GM12878 (cell line): Measurements from ENCODE around the gene FEZF2.

ENCODE experiments used
- ATF7 ChIP-seq: fragments of 450-650 bp; IDR thresholded peaks from 2 replicates; pipeline ENCODE4 v1.6.1; 2016; ENCODE audit warnings: low read depth, mild to moderate bottlenecking
- BCL11A ChIP-seq: IDR thresholded peaks from 2 replicates; pipeline ENCODE4 v1.6.1; 2011; ENCODE audit warnings: low read depth, low read length
- BHLHE40 ChIP-seq, 2 experiments: fragments of 450-650 bp in 1 of 2; IDR thresholded peaks; 2 replicates each; pipeline ENCODE4 v1.6.1; 2011 to 2017; ENCODE audit warnings: low read depth in 2 of 2, borderline replicate concordance in 1 of 2, improper control_type of control experiment in 1 of 2, low read length in 1 of 2, mild to moderate bottlenecking in 1 of 2
- CHD1 ChIP-seq: IDR thresholded peaks from 2 replicates; pipeline ENCODE4 v1.6.1; 2012; ENCODE audit warnings: low read depth, low read length, improper control_type of control experiment
- CHD2 ChIP-seq: IDR thresholded peaks from 2 replicates; pipeline ENCODE4 v1.6.1; 2011; ENCODE audit warnings: low read depth, low read length, improper control_type of control experiment, borderline replicate concordance
- CTCF ChIP-seq, 3 experiments: IDR thresholded peaks in 2 of 3; conservative IDR thresholded peaks in 1 of 3; 2 replicates each; pipeline ENCODE4 v1.5.1; 2011; ENCODE audit warnings: low read depth in 3 of 3, low read length in 3 of 3, mild to moderate bottlenecking in 3 of 3, control low read depth in 2 of 3, moderate library complexity in 2 of 3, inconsistent platforms in 1 of 3, mixed read lengths in 1 of 3; ENCODE audit not compliant: control insufficient read depth in 2 of 3, insufficient read depth in 1 of 3; ENCODE audit errors: extremely low read depth in 1 of 3
- EP300 ChIP-seq, 2 experiments: fragments of 150-350 bp in 1 of 2; IDR thresholded peaks; 2 replicates each; pipeline ENCODE4 v1.6.1; 2011 to 2012; ENCODE audit warnings: low read depth in 2 of 2, low read length in 2 of 2, borderline replicate concordance in 1 of 2, improper control_type of control experiment in 1 of 2, inconsistent platforms in 1 of 2; ENCODE audit not compliant: control insufficient read depth in 1 of 2
- FOXM1 ChIP-seq: IDR thresholded peaks from 2 replicates; pipeline ENCODE4 v1.6.1; 2012; ENCODE audit warnings: low read depth, mild to moderate bottlenecking, inconsistent platforms, low read length, moderate library complexity
- MXI1 ChIP-seq: fragments of 150-350 bp; IDR thresholded peaks from 2 replicates; pipeline ENCODE4 v1.6.1; 2011; ENCODE audit warnings: low read depth, mild to moderate bottlenecking, inconsistent platforms, low read length, improper control_type of control experiment
- MYB ChIP-seq: fragments of 150-350 bp; IDR thresholded peaks from 2 replicates; pipeline ENCODE4 v1.6.1; 2014; ENCODE audit warnings: mild to moderate bottlenecking, low read depth, low read length, borderline replicate concordance
- POLR2A ChIP-seq: IDR thresholded peaks from 2 replicates; pipeline ENCODE4 v1.6.1; 2011; ENCODE audit warnings: low read depth, mild to moderate bottlenecking, low read length
- TCF7 ChIP-seq: IDR thresholded peaks from 2 replicates; pipeline ENCODE4 v1.6.1; 2014; ENCODE audit warnings: antibody characterized with exemption, borderline replicate concordance
- ZNF592 ChIP-seq: fragments of 450-650 bp; IDR thresholded peaks from 2 replicates; pipeline ENCODE4 v1.6.1; 2017; ENCODE audit warnings: mild to moderate bottlenecking, moderate library complexity

- TF ChIP-seq CHD1 = no peak
- no peak for TF ChIP-seq CHD2
- no peak for TF ChIP-seq MXI1
- no peak for TF ChIP-seq CTCF (IDR thresholded peaks at IDR 0.05 in 2 of 3, conservative IDR thresholded peaks at IDR 0.05 in 1 of 3; ENCODE audit: control insufficient read depth in 2 of 3, extremely low read depth in 1 of 3, insufficient read depth in 1 of 3, low read depth in 3 of 3, low read length in 3 of 3)
- TF ChIP-seq POLR2A = no peak
- no peak for TF ChIP-seq BHLHE40 (IDR thresholded peaks at IDR 0.05; ENCODE audit: borderline replicate concordance in 1 of 2, low read depth in 2 of 2, low read length in 1 of 2)
- TF ChIP-seq TCF7 = no peak
- TF ChIP-seq FOXM1 = no peak
- TF ChIP-seq MYB = no peak
- no peak for TF ChIP-seq ATF7
- TF ChIP-seq EP300 (IDR thresholded peaks at IDR 0.05; ENCODE audit: borderline replicate concordance in 1 of 2, control insufficient read depth in 1 of 2, low read depth in 2 of 2, low read length in 2 of 2) = no peak
- TF ChIP-seq BCL11A = no peak
- no peak for TF ChIP-seq ZNF592
Observed at GRCh38 chr3:62366126-62366484, 7.2 kb downstream of the FEZF2 start.
